ENCODE results near the gene ECM2. TPM values are rescaled to one million over a fixed set of nuclear protein-coding genes. Genes with fewer than 3 reads are reported as not detected.

ECM2 gene
- total and polyA plus RNA-seq, 2 experiments from 2014 or later, result 4.0 to 20.8 TPM

- Histone ChIP-seq H3K4me3 (no peak overlapping the region), H3K4me2 (no peak overlapping the region), H3K27me3 (no peaks in the 10 kb centered on the region), H3K9me3 (ENCODE audit: low read depth) (no peaks in the 10 kb centered on the region), H3K4me1 (ENCODE audit: insufficient read depth) (peaks cover 12% of the 10 kb centered on the region), H3K27ac (no peak overlapping the region), H3K36me3 (replicated peaks; ENCODE audit: insufficient read depth, low read depth) (no peaks in the 10 kb centered on the region), H2AFZ (no peak overlapping the region), H4K20me1 (ENCODE audit: insufficient read depth, poor library complexity, severe bottlenecking) (no peaks in the 10 kb centered on the region), H3K79me2 (no peaks in the 10 kb centered on the region), H3K9me2 (replicated peaks; ENCODE audit: insufficient read depth) (no peaks in the 10 kb centered on the region)
- DNase-seq (ENCODE audit: low spot score), result no peak
- TF ChIP-seq EZH2 (IDR thresholded peaks at IDR 0.05; ENCODE audit: borderline replicate concordance) (no peak), CTCF (IDR thresholded peaks at IDR 0.05; ENCODE audit: poor library complexity) (no peak), EZH2phosphoT487 (IDR thresholded peaks at IDR 0.05; ENCODE audit: low read depth, severe bottlenecking, unreplicated experiment) (no peak)
- 90% methylated on average over 5 of the region's 5 CpGs for WGBS (ENCODE audit: low lambda C conversion rate, missing lambda C conversion rate)
These were observed 39.2 kb downstream of the ECM2 start for GRCh38 chr9:92496396-92497176.

GRCh38 chr9:92494856-92495255 lies 40.9 kb downstream of the ECM2 start:
- Histone ChIP-seq H3K36me3 (replicated peaks; ENCODE audit: insufficient read depth, low read depth) (no peaks in the 10 kb centered on the region), H3K9me2 (replicated peaks; ENCODE audit: insufficient read depth) (no peaks in the 10 kb centered on the region), H3K4me1 (ENCODE audit: insufficient read depth) (peaks cover 12% of the 10 kb centered on the region), H3K27me3 (no peaks in the 10 kb centered on the region), H3K79me2 (no peaks in the 10 kb centered on the region), H3K27ac (no peak overlapping the region), H2AFZ (no peak overlapping the region), H3K4me2 (no peak overlapping the region), H3K9me3 (ENCODE audit: low read depth) (no peaks in the 10 kb centered on the region), H3K4me3 (no peak overlapping the region), H4K20me1 (ENCODE audit: insufficient read depth, poor library complexity, severe bottlenecking) (no peaks in the 10 kb centered on the region)
- 100% methylated on average over 2 of the region's 2 CpGs for WGBS (ENCODE audit: low lambda C conversion rate, missing lambda C conversion rate)
- no peak for DNase-seq (ENCODE audit: low spot score)
- TF ChIP-seq EZH2 (IDR thresholded peaks at IDR 0.05; ENCODE audit: borderline replicate concordance) (no peak), CTCF (IDR thresholded peaks at IDR 0.05; ENCODE audit: poor library complexity) (no peak), EZH2phosphoT487 (IDR thresholded peaks at IDR 0.05; ENCODE audit: low read depth, severe bottlenecking, unreplicated experiment) (no peak)

GRCh38 chr9:92493749-92494387 lies 41.9 kb downstream of the ECM2 start:
- no peak overlapping the region for H2AFZ ChIP-seq
- 62% methylated on average over 9 of the region's 9 CpGs for WGBS (ENCODE audit: low lambda C conversion rate, missing lambda C conversion rate)
- peaks cover 20% of the 10 kb centered on the region for H3K4me1 ChIP-seq (ENCODE audit: insufficient read depth)
- H3K27me3 ChIP-seq, result no peaks in the 10 kb centered on the region
- no peak overlapping the region for H3K27ac ChIP-seq
- no peak overlapping the region for H3K4me2 ChIP-seq
- no peak for DNase-seq (ENCODE audit: low spot score)
- H3K9me2 ChIP-seq (replicated peaks; ENCODE audit: insufficient read depth), result no peaks in the 10 kb centered on the region
- no peaks in the 10 kb centered on the region for H4K20me1 ChIP-seq (ENCODE audit: insufficient read depth, poor library complexity, severe bottlenecking)
- no peaks in the 10 kb centered on the region for H3K9me3 ChIP-seq (ENCODE audit: low read depth)
- H3K4me3 ChIP-seq, result no peak overlapping the region
- no peak for TF ChIP-seq EZH2 (IDR thresholded peaks at IDR 0.05; ENCODE audit: borderline replicate concordance)
- TF ChIP-seq EZH2phosphoT487 (IDR thresholded peaks at IDR 0.05; ENCODE audit: low read depth, severe bottlenecking, unreplicated experiment), result no peak
- no peak for TF ChIP-seq CTCF (IDR thresholded peaks at IDR 0.05; ENCODE audit: poor library complexity)
- no peaks in the 10 kb centered on the region for H3K36me3 ChIP-seq (replicated peaks; ENCODE audit: insufficient read depth, low read depth)
- no peaks in the 10 kb centered on the region for H3K79me2 ChIP-seq
